Epithelial cell of umbilical artery (primary cell): Measurements from ENCODE around the gene STK24. TPM values are rescaled to one million over a fixed set of nuclear protein-coding genes. Genes with fewer than 3 reads are reported as not detected.

Source experiments
- total RNA-seq: library from RNA; depleted of rRNA; stranded (reverse); fragments of >200 nt; gene quantifications from 2 replicates; pipeline ENCODE4 v1.2.3, GENCODE V29; 2014

Gene STK24
- total RNA-seq: 46.4 and 51.5 TPM in 2 replicates

GRCh38 chr13:98576963-98577835 is at the start of gene STK24:
STK24 (minus strand) TSS chr13:98577107; CDS start chr13:98576786, 321 bp downstream.

Other genes with a start within 250 kb of the STK24 start
- gene SLC15A1, start 175.6 kb upstream of the STK24 start, total RNA-seq: under 0.01 TPM in 1 of 2 replicates, not detected in the other